HEK293 (cell line): ENCODE data around the gene LAMTOR4.
"Not testable (repeated sequence)": the region's sequence is repeated elsewhere in the genome, so short reads cannot be mapped to it uniquely, and the experiment has no call there.

Experiments used
- BCL11A ChIP-seq: fragments of 450-650 bp; formaldehyde crosslinking; IDR thresholded peaks from 2 replicates; pipeline ENCODE4 v1.5.1; 2016; ENCODE audit warnings: low read depth, missing biosample characterization, missing genetic modification characterization
- KLF1 ChIP-seq: fragments of 450-650 bp; formaldehyde crosslinking; IDR thresholded peaks from 2 replicates; pipeline ENCODE4 v1.5.1; 2016; ENCODE audit warnings: missing biosample characterization, missing genetic modification characterization
- ZBTB7A ChIP-seq: fragments of 450-650 bp; formaldehyde crosslinking; IDR thresholded peaks from 2 replicates; pipeline ENCODE4 v1.5.1; 2016; ENCODE audit warnings: low read depth, missing biosample characterization, missing genetic modification characterization
- ZNF10 ChIP-seq: fragments of 450-650 bp; formaldehyde crosslinking; IDR thresholded peaks from 2 replicates; pipeline ENCODE4 v1.5.1; 2017; ENCODE audit warnings: missing biosample characterization, missing genetic modification characterization
- ZNF24 ChIP-seq: fragments of 450-650 bp; formaldehyde crosslinking; IDR thresholded peaks from 2 replicates; pipeline ENCODE4 v1.5.1; 2016; ENCODE audit warnings: missing biosample characterization, missing genetic modification characterization
- ZNF510 ChIP-seq: fragments of 450-650 bp; formaldehyde crosslinking; IDR thresholded peaks from 2 replicates; pipeline ENCODE4 v1.5.1; 2018; ENCODE audit warnings: mild to moderate bottlenecking, missing genetic modification characterization, missing biosample characterization; ENCODE audit not compliant: insufficient replicate concordance
- ZNF660 ChIP-seq: fragments of 450-650 bp; IDR thresholded peaks from 2 replicates; pipeline ENCODE4 v1.5.1; 2018; ENCODE audit warnings: missing biosample characterization, mild to moderate bottlenecking, missing genetic modification characterization
- ZNF76 ChIP-seq: fragments of 450-650 bp; formaldehyde crosslinking; IDR thresholded peaks from 2 replicates; pipeline ENCODE4; 2016; ENCODE audit warnings: low read depth, missing biosample characterization, missing genetic modification characterization, borderline replicate concordance
- ZNF792 ChIP-seq: fragments of 450-650 bp; formaldehyde crosslinking; IDR thresholded peaks from 2 replicates; pipeline ENCODE4 v1.5.1; 2016; ENCODE audit warnings: missing biosample characterization, missing genetic modification characterization
- TF ChIP-seq, protein P1 (sequence below): fragments of 450-650 bp; formaldehyde crosslinking; IDR thresholded peaks from 2 replicates; pipeline ENCODE4 v1.5.1; 2016; ENCODE audit warnings: missing biosample characterization, missing genetic modification characterization
- TF ChIP-seq, protein P2 (sequence below): fragments of 450-650 bp; formaldehyde crosslinking; IDR thresholded peaks from 2 replicates; pipeline ENCODE4 v1.5.1; 2016; ENCODE audit warnings: missing biosample characterization, missing genetic modification characterization
- TF ChIP-seq, protein P3 (sequence below): fragments of 450-650 bp; formaldehyde crosslinking; IDR thresholded peaks from 2 replicates; pipeline ENCODE4 v1.5.1; 2017; ENCODE audit warnings: missing biosample characterization, missing genetic modification characterization

DNA sequence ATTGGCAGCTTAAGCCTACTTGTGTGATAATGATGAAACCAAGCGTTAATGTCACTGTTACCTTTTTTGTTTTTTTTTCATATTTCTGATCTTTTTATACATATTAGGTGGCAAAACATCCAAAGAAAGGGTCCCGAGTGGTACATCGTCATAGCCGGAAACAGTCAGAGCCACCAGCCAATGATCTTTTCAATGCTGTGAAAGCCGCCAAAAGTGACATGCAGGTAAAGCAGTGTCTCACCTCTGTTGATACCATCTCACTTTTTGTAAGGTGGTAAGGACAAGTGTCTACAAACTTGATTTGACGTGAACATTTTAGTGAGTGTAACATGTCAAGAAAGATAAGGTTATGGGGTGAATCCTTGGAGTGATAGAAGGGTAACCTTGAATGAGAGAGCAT, 33.9 kb downstream of the LAMTOR4 start:
- TF ChIP-seq KLF1 (tag by site-specific recombination); ZNF792 (tag by site-specific recombination); ZNF660 (tag by site-specific recombination); ZNF510 (tag by site-specific recombination); ZBTB7A (tag by site-specific recombination); BCL11A (tag by site-specific recombination); ZNF10; ZNF24; ZNF76 (tag by site-specific recombination): not testable (repeated sequence)
- TF ChIP-seq, protein P1, sequence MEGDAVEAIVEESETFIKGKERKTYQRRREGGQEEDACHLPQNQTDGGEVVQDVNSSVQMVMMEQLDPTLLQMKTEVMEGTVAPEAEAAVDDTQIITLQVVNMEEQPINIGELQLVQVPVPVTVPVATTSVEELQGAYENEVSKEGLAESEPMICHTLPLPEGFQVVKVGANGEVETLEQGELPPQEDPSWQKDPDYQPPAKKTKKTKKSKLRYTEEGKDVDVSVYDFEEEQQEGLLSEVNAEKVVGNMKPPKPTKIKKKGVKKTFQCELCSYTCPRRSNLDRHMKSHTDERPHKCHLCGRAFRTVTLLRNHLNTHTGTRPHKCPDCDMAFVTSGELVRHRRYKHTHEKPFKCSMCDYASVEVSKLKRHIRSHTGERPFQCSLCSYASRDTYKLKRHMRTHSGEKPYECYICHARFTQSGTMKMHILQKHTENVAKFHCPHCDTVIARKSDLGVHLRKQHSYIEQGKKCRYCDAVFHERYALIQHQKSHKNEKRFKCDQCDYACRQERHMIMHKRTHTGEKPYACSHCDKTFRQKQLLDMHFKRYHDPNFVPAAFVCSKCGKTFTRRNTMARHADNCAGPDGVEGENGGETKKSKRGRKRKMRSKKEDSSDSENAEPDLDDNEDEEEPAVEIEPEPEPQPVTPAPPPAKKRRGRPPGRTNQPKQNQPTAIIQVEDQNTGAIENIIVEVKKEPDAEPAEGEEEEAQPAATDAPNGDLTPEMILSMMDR (tag by site-specific recombination) = not testable (repeated sequence)
- TF ChIP-seq, protein P2, sequence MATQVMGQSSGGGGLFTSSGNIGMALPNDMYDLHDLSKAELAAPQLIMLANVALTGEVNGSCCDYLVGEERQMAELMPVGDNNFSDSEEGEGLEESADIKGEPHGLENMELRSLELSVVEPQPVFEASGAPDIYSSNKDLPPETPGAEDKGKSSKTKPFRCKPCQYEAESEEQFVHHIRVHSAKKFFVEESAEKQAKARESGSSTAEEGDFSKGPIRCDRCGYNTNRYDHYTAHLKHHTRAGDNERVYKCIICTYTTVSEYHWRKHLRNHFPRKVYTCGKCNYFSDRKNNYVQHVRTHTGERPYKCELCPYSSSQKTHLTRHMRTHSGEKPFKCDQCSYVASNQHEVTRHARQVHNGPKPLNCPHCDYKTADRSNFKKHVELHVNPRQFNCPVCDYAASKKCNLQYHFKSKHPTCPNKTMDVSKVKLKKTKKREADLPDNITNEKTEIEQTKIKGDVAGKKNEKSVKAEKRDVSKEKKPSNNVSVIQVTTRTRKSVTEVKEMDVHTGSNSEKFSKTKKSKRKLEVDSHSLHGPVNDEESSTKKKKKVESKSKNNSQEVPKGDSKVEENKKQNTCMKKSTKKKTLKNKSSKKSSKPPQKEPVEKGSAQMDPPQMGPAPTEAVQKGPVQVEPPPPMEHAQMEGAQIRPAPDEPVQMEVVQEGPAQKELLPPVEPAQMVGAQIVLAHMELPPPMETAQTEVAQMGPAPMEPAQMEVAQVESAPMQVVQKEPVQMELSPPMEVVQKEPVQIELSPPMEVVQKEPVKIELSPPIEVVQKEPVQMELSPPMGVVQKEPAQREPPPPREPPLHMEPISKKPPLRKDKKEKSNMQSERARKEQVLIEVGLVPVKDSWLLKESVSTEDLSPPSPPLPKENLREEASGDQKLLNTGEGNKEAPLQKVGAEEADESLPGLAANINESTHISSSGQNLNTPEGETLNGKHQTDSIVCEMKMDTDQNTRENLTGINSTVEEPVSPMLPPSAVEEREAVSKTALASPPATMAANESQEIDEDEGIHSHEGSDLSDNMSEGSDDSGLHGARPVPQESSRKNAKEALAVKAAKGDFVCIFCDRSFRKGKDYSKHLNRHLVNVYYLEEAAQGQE (tag by site-specific recombination) = not testable (repeated sequence)
- TF ChIP-seq, protein P3, sequence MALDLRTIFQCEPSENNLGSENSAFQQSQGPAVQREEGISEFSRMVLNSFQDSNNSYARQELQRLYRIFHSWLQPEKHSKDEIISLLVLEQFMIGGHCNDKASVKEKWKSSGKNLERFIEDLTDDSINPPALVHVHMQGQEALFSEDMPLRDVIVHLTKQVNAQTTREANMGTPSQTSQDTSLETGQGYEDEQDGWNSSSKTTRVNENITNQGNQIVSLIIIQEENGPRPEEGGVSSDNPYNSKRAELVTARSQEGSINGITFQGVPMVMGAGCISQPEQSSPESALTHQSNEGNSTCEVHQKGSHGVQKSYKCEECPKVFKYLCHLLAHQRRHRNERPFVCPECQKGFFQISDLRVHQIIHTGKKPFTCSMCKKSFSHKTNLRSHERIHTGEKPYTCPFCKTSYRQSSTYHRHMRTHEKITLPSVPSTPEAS (tag by site-specific recombination) = not testable (repeated sequence)
